ENCODE measurements around the gene MACROD2.

DNA sequence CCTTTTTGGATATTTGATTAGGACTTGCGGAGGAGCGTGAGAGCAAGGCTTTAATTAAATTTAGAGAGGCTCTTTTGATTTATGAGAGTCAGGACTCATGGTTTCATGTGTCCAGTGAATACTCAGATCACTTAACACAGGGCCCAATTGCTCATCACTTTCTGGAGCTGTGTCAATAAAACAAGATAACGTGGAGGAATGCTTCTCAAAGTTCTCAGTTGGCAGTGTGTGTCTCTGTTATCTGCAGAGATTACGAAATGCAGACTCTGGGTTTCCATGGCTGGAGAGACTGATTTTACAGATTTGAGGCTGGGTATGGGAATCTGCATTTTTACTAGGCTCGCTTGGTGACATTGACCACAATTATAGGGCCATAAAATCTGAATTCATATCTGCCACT is 677.8 kb downstream of the MACROD2 start:
- TF ChIP-seq RARB (CRISPR knock-in tag; IDR thresholded peaks at IDR 0.05) (no peak), EP300 (IDR thresholded peaks at IDR 0.05) (no peak)
- TF ChIP-seq, protein P1, sequence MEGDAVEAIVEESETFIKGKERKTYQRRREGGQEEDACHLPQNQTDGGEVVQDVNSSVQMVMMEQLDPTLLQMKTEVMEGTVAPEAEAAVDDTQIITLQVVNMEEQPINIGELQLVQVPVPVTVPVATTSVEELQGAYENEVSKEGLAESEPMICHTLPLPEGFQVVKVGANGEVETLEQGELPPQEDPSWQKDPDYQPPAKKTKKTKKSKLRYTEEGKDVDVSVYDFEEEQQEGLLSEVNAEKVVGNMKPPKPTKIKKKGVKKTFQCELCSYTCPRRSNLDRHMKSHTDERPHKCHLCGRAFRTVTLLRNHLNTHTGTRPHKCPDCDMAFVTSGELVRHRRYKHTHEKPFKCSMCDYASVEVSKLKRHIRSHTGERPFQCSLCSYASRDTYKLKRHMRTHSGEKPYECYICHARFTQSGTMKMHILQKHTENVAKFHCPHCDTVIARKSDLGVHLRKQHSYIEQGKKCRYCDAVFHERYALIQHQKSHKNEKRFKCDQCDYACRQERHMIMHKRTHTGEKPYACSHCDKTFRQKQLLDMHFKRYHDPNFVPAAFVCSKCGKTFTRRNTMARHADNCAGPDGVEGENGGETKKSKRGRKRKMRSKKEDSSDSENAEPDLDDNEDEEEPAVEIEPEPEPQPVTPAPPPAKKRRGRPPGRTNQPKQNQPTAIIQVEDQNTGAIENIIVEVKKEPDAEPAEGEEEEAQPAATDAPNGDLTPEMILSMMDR (IDR thresholded peaks at IDR 0.05) = no peak

Data from A549 (cell line).